Smooth muscle cell (in vitro differentiated cells): ENCODE results near the gene RMP24.

Experiments
- DNase-seq: peaks from one replicate; lab custom pipeline; 2025; ENCODE audit not compliant: unreplicated experiment; lab: John Stamatoyannopoulos, UW
- H2AFZ ChIP-seq: fragments of 200-600 bp; sonication (generic); 2 replicates; pipeline ENCODE4 v1.6.0; 2016; ENCODE audit warnings: antibody characterized with exemption, low read depth, mild to moderate bottlenecking
- H3F3A ChIP-seq: fragments of 200-600 bp; sonication (generic); 2 replicates; pipeline ENCODE4 v1.6.0; 2017; ENCODE audit warnings: antibody characterized with exemption, low read depth
- H3K27ac ChIP-seq: fragments of 200-600 bp; sonication (generic); 2 replicates; pipeline ENCODE4 v1.5.1; 2016; ENCODE audit warnings: low read depth, mild to moderate bottlenecking
- H3K27me3 ChIP-seq: fragments of 200-600 bp; sonication (generic); 2 replicates; pipeline ENCODE4 v1.6.1; 2016; ENCODE audit warnings: low read depth, mild to moderate bottlenecking
- H3K36me3 ChIP-seq: fragments of 200-600 bp; sonication (generic); 2 replicates; pipeline ENCODE4 v1.5.1; 2016; ENCODE audit warnings: low read depth
- H3K4me1 ChIP-seq: fragments of 200-600 bp; sonication (generic); 2 replicates; pipeline ENCODE4 v1.5.1; 2016; ENCODE audit warnings: low read depth
- H3K4me2 ChIP-seq: fragments of 200-600 bp; sonication (generic); 2 replicates; pipeline ENCODE4 v1.6.0; 2016; ENCODE audit warnings: mild to moderate bottlenecking
- H3K4me3 ChIP-seq: fragments of 200-600 bp; sonication (generic); 2 replicates; pipeline ENCODE4 v1.5.1; 2016; ENCODE audit warnings: mild to moderate bottlenecking
- H3K79me2 ChIP-seq: fragments of 200-600 bp; sonication (generic); 2 replicates; pipeline ENCODE4 v1.6.0; 2016; ENCODE audit warnings: low read depth, mild to moderate bottlenecking
- H3K9ac ChIP-seq: fragments of 200-600 bp; sonication (generic); 2 replicates; pipeline ENCODE4 v1.6.0; 2016; ENCODE audit warnings: low read depth
- H3K9me3 ChIP-seq: fragments of 200-600 bp; sonication (generic); replicated peaks from 2 replicates; pipeline ENCODE4 v1.5.1; 2016; ENCODE audit warnings: low read depth
- H4K20me1 ChIP-seq: fragments of 200-600 bp; sonication (generic); 2 replicates; pipeline ENCODE4 v1.6.0; 2016; ENCODE audit warnings: low read depth
- CTCF ChIP-seq: fragments of 200-600 bp; sonication (generic); IDR thresholded peaks from 2 replicates; pipeline ENCODE4 v1.5.1; 2017; ENCODE audit warnings: borderline replicate concordance, mild to moderate bottlenecking, antibody characterized with exemption; ENCODE audit not compliant: insufficient read depth, poor library complexity, severe bottlenecking
- WGBS: methylation state at CpG from one replicate; pipeline ENCODE4 v1.1.7; 2016; ENCODE audit warnings: low lambda C conversion rate; 5-methylcytosine and 5-hydroxymethylcytosine counted together

RMP24 gene

GRCh38 chr18:35974181-35974580 lies 1.7 kb downstream of the RMP24 start:
- Histone ChIP-seq H2AFZ (no peak overlapping the region), H3K79me2 (peaks cover 22% of the 10 kb centered on the region), H3K36me3 (peaks cover 29% of the 10 kb centered on the region), H3K27me3 (no peaks in the 10 kb centered on the region), H4K20me1 (no peaks in the 10 kb centered on the region), H3K9ac (no peak overlapping the region), H3K4me2 (peak overlapping the region; percentile 100), H3K9me3 (no peaks in the 10 kb centered on the region), H3K4me1 (peaks cover 6% of the 10 kb centered on the region), H3F3A (no peaks in the 10 kb centered on the region), H3K27ac (no peak overlapping the region), H3K4me3 (no peak overlapping the region)
- DNase-seq: no peak
- WGBS: 89% methylated on average over 3 of the region's 3 CpGs
- no peak for TF ChIP-seq CTCF

- H3K4me3 ChIP-seq: no peak overlapping the region
- no peak overlapping the region for H2AFZ ChIP-seq
- no peaks in the 10 kb centered on the region for H3K9me3 ChIP-seq
- no peak overlapping the region for H3K27ac ChIP-seq
- no peak for TF ChIP-seq CTCF
- DNase-seq: no peak
- peaks cover 36% of the 10 kb centered on the region for H3K36me3 ChIP-seq
- H3K9ac ChIP-seq: no peak overlapping the region
- peaks cover 8% of the 10 kb centered on the region for H3K79me2 ChIP-seq
- H4K20me1 ChIP-seq: peaks cover 3% of the 10 kb centered on the region
- H3K4me1 ChIP-seq: no peaks in the 10 kb centered on the region
- H3F3A ChIP-seq: peaks cover 8% of the 10 kb centered on the region
- no peaks in the 10 kb centered on the region for H3K27me3 ChIP-seq
- H3K4me2 ChIP-seq: no peak overlapping the region
Measured at GRCh38 chr18:35979112-35979511, 6.6 kb downstream of the RMP24 start.

GRCh38 chr18:35982409-35983114 lies 10.1 kb downstream of the RMP24 start:
- H3K4me2 ChIP-seq: no peak overlapping the region
- no peak for DNase-seq
- no peaks in the 10 kb centered on the region for H3K9me3 ChIP-seq
- H3K79me2 ChIP-seq: no peaks in the 10 kb centered on the region
- peaks cover 8% of the 10 kb centered on the region for H3F3A ChIP-seq
- no peaks in the 10 kb centered on the region for H3K4me1 ChIP-seq
- H3K9ac ChIP-seq: no peak overlapping the region
- H4K20me1 ChIP-seq: peaks cover 3% of the 10 kb centered on the region
- no peak overlapping the region for H3K4me3 ChIP-seq
- H2AFZ ChIP-seq: no peak overlapping the region
- no peaks in the 10 kb centered on the region for H3K27me3 ChIP-seq
- peaks cover 17% of the 10 kb centered on the region for H3K36me3 ChIP-seq
- 68% methylated on average over 2 of the region's 2 CpGs for WGBS
- TF ChIP-seq CTCF: no peak
- H3K27ac ChIP-seq: peak overlapping the region; percentile 34

GRCh38 chr18:35983147-35983546 lies 10.7 kb downstream of the RMP24 start:
- Histone ChIP-seq H3K27me3 (no peaks in the 10 kb centered on the region), H3K27ac (peak overlapping the region; percentile 34), H3K4me2 (no peak overlapping the region), H3K79me2 (no peaks in the 10 kb centered on the region), H3K9me3 (no peaks in the 10 kb centered on the region), H2AFZ (no peak overlapping the region), H3F3A (peaks cover 8% of the 10 kb centered on the region), H3K4me3 (no peak overlapping the region), H3K4me1 (no peaks in the 10 kb centered on the region), H3K36me3 (peaks cover 11% of the 10 kb centered on the region), H3K9ac (no peak overlapping the region), H4K20me1 (peaks cover 3% of the 10 kb centered on the region)
- TF ChIP-seq CTCF: no peak
- no peak for DNase-seq
